ENCODE measurements around the gene PRKCG.
A peak's percentile ranks its signal among the peaks of the same experiment; 100 is the strongest.

The PRKCG gene

DNA sequence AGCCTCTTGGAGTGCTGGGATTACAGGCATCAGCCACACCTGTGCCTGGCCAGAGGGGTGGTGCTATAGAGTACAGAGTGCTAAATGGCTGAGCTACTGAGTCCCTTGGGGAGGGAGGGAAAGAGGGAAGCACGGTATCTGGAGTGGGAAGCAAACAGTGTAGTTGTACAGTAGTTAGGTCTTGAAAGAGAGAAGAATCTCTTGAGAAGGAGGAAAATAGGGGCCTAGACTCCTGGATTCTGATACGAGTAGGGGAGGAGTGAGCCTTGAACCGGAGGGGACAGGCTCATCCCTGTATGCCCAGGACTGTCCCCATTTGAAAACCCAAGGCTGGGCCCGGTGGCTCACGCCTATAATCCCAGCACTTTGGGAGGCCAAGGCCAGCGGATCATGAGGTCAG, 9.2 kb upstream of the PRKCG start:
- DNase-seq = no peak

DNA sequence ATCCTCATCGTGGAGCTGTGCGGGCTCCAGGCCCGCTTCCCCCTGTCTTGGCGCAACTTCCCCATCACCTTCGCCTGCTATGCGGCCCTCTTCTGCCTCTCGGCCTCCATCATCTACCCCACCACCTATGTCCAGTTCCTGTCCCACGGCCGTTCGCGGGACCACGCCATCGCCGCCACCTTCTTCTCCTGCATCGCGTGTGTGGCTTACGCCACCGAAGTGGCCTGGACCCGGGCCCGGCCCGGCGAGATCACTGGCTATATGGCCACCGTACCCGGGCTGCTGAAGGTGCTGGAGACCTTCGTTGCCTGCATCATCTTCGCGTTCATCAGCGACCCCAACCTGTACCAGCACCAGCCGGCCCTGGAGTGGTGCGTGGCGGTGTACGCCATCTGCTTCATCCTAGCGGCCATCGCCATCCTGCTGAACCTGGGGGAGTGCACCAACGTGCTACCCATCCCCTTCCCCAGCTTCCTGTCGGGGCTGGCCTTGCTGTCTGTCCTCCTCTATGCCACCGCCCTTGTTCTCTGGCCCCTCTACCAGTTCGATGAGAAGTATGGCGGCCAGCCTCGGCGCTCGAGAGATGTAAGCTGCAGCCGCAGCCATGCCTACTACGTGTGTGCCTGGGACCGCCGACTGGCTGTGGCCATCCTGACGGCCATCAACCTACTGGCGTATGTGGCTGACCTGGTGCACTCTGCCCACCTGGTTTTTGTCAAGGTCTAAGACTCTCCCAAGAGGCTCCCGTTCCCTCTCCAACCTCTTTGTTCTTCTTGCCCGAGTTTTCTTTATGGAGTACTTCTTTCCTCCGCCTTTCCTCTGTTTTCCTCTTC, 8.0 kb upstream of the PRKCG start:
- DNase-seq = no peak

DNA sequence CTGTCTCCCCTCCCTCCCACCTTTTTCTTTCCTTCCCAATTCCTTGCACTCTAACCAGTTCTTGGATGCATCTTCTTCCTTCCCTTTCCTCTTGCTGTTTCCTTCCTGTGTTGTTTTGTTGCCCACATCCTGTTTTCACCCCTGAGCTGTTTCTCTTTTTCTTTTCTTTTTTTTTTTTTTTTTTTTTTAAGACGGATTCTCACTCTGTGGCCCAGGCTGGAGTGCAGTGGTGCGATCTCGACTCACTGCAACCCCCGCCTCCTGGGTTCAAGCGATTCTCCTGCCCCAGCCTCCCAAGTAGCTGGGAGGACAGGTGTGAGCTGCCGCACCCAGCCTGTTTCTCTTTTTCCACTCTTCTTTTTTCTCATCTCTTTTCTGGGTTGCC, 7.4 kb upstream of the PRKCG start:
- no peak for DNase-seq

DNA sequence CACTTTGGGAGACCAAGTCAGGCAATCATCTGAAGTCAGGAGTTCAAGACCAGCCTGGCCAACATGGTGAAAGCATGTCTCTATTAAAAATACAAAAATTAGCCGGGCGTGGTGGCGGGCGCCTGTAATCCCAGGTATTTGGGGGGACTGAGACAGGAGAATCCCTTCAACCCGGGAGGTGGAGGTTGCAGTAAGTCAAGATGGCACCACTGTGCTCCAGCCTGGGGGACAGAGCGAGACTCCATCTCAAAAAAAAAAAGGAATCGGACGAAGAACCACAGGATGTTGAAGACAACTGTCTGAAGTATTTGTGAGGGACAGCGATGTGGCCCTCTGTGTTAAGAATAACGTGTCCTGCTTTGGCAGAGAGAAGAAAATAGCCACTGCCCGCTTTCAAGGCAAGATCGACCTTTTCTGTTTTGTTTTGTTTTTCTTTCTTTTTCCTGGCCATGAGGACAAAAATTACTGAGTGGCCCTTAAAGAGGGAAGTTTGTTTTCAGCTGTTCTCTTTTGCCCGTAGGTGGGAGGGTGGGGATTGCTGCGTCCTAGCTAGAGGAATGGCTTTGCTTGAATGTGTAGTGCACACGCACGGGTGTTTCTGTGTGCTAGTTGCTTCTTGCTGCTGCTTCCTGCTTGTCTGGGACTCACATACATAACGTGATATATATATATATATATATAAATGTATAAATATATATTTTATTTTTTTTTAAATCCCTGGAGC, 6.2 kb upstream of the PRKCG start:
- no peak for DNase-seq

GRCh38 chr19:53876651-53877224, 5.3 kb upstream of the PRKCG start:
- DNase-seq = no peak

GRCh38 chr19:53877361-53877766, 4.6 kb upstream of the PRKCG start:
- no peak for DNase-seq

DNA sequence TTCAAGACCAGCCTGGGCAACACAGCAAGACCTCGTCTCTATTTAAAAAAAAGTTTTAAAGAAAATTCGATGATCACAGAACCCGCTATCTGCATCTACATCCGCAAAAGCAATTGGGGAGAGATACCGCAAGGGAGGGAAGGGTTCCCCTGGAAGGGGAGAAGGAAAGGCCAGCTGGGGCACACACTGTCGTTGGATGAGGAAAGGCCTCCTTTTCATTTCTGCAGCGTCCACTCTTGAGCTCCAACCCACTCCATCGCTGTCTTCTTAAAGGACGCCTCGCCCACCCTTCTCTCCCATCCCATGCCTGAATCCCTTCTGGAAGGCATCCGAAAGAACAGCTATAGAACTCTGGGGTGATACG, 3.2 kb upstream of the PRKCG start:
- DNase-seq = no peak

GRCh38 chr19:53879140-53880081, 2.6 kb upstream of the PRKCG start:
- DNase-seq = peak; percentile 45 to 63 (median 53)

DNA sequence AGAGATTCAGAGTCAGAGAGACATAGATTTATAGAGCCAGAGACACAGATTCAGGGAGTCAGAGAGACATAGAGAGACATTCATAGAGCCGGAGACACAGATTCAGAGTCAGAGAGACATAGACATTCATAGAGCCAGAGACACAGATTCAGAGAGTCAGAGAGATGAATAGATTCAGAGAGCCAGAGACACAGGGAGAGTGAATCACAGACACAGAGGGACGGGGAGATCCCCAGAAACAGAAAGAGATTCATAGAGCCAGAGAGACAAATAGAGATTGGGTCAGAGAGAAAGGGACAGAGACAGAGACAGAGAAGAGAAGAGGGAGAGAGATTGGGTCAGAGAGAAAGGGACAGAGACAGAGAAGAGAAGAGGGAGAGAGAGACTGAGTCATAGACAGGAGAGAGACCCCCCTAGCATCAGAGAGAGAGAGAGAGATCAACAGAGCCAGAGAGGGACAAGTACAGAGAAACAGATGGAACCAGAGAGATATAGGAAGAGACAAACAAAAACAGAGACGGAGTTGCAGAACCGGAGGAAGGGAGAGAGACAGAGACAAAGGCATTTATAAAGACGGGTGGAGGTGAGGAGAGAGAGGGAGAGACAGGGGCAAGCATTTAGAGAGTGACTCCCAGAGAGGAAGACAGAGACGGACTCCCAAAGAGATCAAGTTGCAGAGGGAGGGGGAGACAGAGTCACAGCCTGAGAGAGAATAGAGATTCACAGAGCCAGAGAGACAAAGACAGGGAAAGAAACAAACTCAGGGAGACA, 1.1 kb upstream of the PRKCG start:
- DNase-seq = no peak

DNA sequence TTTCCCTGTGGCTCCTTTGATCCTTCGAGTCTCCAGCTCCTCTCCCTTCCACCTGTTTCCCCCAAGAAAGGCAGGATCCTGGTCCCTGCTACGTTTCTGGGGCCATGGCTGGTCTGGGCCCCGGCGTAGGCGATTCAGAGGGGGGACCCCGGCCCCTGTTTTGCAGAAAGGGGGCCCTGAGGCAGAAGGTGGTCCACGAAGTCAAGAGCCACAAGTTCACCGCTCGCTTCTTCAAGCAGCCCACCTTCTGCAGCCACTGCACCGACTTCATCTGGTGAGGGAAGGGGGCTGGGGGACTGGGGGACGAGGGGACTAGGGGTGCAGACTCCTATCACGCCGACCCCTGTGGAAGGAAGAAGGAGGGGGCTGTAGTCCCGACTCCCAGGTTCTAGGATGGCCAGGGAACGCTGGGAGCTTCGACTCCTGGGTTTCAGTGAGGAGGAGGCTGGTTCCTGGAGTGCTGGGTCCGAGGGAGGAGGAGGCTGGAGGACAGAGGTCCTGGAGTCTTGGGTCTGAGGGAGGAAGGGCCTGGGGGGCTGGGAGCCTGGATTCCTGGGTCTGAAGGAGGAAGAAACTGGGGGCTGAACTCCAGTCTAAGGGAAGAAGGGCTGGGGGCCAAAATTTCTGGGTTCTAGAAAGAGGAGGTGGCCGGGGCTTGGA, 524 bp downstream of the PRKCG start:
- DNase-seq = no peak

GRCh38 chr19:53883231-53883661, 1.2 kb downstream of the PRKCG start:
- DNase-seq = no peak

- no peak for DNase-seq
Observed at GRCh38 chr19:53883741-53884140, 1.7 kb downstream of the PRKCG start.

DNA sequence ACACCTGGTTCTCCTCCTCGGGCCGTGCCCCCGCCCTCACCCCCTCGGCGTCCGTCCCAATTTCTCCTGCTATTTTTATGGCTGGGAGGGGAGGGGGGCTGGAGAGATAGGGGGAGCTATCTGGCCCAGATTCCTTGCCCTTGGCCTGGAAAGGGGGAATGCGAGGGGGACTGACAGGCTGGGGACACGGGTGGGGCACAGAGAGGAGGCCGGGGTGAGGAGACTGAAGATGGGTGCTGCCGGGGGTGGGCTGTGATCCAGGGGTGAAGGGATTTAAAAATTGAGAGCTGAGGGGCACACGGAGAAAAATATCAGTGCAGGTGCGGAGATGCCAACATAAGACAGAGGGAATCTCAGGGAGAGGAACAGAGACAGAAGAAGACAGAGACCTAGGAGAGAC, 2.3 kb downstream of the PRKCG start:
- DNase-seq = no peak

DNA sequence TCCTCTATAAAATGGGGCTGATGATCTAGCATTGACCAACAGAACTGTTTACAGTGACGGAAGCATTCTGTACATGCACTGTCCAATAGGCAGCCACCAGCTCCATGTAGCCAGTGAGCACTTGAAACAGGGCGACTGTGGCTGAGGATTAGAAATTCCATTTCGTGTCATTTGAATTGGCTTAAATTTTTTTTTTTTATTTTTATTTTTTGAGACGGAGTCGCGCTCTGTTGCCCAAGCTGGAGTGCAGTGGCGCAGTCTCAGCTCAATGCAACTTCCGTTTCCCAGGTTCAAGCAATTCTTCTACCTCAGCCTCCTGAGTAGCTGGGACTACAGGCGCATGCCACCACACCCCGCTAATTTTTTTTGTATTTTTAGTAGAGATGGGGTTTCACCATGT, 3.0 kb downstream of the PRKCG start:
- DNase-seq = no peak

- DNase-seq = no peak
Observed at GRCh38 chr19:53892301-53892980, 10.4 kb downstream of the PRKCG start.

DNA sequence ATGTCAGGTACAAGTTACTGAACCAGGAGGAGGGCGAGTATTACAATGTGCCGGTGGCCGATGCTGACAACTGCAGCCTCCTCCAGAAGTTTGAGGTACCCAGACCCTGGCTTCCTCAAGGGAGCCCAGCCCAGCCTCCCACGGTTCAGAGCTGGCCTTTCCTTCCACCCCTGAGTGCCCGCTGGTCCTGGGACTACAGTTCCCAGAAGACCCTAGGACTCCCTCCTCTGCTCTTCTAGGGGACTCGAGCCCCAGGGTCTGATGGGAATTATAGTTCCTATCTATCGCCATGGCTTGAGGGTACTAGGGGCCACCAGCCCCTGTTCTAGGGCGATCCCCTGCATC, 11.0 kb downstream of the PRKCG start:
- no peak for DNase-seq

- no peak for DNase-seq
Observed at GRCh38 chr19:53894707-53895106, 12.7 kb downstream of the PRKCG start.

- no peak for DNase-seq
Observed at GRCh38 chr19:53896682-53897081, 14.7 kb downstream of the PRKCG start.

GRCh38 chr19:53897459-53897858, 15.5 kb downstream of the PRKCG start:
- DNase-seq = no peak

DNA sequence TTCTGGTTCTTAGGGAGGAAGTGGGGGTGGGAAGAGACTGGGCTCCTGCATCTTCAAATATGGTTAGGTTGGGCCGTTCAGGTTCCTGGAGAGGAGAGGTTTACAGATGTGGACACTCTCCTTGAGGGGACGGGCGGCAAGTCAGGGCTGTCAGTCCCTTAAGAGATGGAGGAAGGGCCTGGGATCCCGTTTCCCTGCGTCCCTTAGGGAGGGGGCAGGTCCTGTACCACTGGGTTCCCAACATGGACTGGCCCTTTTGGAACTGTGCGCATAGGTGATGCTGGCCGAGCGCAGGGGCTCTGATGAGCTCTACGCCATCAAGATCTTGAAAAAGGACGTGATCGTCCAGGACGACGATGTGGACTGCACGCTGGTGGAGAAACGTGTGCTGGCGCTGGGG, 16.2 kb downstream of the PRKCG start:
- DNase-seq = no peak
